RWPE1 (cell line): ENCODE data around the gene AMDHD2.

Experiments
- CTCF ChIA-PET: fragments of 350-600 bp; sonication (Branson Sonifier 250); formaldehyde crosslinking; extraction: SDS; loops from one replicate; lab custom pipeline; 2021; lab: Yijun Ruan, JAX
- POLR2A ChIA-PET: fragments of 400-600 bp; formaldehyde crosslinking; extraction: SDS; loops from one replicate; lab custom pipeline; 2020; ENCODE audit warnings: antibody characterized with exemption; ENCODE audit not compliant: low non-redundant PET; lab: Yijun Ruan, JAX
- DNase-seq: peaks from one replicate; pipeline ENCODE4 v3.0.0; 2012; ENCODE audit warnings: low spot score
- H3K27ac ChIP-seq: fragments of 450-650 bp; 2 replicates; pipeline ENCODE4 v1.5.1; 2017
- TF ChIP-seq, protein P1 (sequence below): fragments of 450-650 bp; conservative IDR thresholded peaks from 2 replicates; pipeline ENCODE4 v1.5.1; 2017; ENCODE audit warnings: low read depth, mild to moderate bottlenecking

The AMDHD2 gene

DNA sequence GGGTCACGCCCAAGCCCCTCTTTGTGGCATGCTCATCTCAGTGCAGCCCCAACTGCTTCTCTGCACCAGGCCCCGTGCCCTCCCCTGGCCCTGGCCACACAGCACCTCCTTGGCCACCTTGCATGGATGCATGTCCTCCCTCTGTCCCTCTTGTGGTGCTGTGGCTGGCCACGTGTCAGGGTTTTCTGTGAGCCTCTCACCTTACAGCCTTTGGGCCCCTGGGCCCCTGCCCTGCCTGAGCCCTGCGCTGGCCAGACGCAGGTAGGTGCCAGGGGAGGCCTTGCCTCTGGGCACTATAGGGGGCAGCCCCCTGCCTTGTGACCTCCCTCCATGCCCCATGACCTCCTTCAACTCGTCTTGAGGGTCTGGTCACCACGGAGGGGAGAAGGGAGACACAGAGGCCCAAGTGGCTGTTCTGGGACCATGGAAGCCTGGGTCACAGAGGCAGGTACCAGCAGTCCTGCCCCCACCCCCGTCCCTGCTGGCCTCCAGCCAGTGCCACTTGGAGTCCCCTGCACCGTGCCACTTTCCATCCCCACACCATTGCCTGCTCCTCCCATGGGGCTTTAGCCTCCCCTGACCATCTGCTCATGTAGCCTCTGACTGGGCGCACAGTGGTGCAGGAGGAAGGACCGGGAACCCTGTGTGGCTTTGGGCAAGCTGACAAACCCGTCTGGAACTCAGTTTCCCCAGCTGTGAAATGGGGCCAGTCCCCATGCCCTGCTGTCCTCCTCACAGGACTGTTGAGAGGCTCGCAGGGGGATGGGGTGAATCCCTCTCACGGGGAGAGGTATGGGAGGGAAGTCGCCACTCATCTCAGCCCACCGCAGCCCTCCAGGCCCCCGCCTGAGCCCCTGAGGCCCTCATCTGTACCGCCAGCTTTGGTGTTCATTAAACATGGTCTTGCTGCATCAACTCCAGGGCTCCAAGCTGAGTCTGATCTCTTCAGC, 17.9 kb upstream of the AMDHD2 start:
- TF ChIP-seq, protein P1, sequence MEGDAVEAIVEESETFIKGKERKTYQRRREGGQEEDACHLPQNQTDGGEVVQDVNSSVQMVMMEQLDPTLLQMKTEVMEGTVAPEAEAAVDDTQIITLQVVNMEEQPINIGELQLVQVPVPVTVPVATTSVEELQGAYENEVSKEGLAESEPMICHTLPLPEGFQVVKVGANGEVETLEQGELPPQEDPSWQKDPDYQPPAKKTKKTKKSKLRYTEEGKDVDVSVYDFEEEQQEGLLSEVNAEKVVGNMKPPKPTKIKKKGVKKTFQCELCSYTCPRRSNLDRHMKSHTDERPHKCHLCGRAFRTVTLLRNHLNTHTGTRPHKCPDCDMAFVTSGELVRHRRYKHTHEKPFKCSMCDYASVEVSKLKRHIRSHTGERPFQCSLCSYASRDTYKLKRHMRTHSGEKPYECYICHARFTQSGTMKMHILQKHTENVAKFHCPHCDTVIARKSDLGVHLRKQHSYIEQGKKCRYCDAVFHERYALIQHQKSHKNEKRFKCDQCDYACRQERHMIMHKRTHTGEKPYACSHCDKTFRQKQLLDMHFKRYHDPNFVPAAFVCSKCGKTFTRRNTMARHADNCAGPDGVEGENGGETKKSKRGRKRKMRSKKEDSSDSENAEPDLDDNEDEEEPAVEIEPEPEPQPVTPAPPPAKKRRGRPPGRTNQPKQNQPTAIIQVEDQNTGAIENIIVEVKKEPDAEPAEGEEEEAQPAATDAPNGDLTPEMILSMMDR: no peak
- POLR2A ChIA-PET: no interaction called here
- CTCF ChIA-PET: interaction anchor here (0.6 to 2.5 kb wide), 13 partner anchors 8 to 1617 kb away, joined by 3 to 14 read pairs (median 5); partner anchors contain the start of genes ATP6V0C, CASKIN1, CCNF and TBC1D24
- H3K27ac ChIP-seq: peak overlapping the region; percentile 49
- DNase-seq: no peak

DNA sequence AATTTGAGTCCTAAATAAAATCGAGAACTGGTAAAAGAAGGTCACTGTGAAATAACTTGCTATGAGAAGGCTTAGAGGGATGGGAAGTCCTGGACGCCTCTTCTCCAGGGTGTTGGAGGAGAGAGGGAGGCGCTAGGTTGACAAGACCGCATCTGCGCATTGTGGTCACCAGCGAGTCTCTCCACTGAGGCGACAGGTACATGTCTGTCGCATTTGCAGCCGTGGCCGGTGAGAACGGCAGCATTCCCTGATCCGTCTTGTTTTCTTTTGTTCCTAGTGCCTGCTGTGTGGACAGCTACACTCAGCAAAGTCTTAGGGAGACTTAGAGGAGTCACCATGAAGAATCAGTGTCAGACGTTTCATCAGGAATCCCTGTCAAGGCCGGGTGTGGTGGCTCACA, 14.5 kb upstream of the AMDHD2 start:
- ChIA-PET POLR2A (no interaction called here), CTCF (interaction anchor here (0.6 kb wide), 1 partner anchor 43 kb away, joined by 4 read pairs; no protein-coding TSS in a partner anchor)
- H3K27ac ChIP-seq: no peak overlapping the region
- no peak for DNase-seq
- TF ChIP-seq, protein P1: no peak

DNA sequence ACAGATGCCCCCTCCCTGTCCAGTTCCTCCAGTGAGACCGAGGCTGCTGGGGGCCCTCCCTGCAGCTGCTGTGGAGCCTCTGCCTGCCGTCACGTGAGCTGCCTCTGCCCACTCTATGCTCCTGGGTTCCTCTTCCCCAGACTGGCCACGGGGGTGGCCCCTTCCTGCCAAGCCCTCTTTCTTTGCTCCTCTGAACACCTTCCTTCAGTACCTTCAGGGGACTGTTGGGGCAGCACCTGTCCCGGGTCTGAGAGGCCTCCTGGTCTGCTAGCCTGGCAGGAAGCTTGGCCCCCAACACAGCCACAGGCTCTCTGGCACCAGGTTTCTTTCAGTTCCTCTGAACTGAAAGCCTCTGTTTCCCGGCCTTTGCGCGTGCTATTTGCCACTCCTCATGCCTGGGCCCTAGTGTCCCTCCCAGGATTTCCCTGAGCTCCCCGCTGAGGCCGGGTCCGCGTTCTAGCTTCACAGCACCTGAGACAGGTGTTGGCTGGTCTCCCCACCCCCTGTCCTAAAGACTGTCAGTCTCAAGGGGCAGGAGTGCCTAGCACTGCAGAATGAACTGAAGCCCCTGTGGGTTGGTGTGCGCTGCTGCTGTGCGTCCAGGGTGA, 13.0 kb upstream of the AMDHD2 start:
- DNase-seq: no peak
- H3K27ac ChIP-seq: 0 out of 2 replicates have a peak overlapping the region, but pooled peaks have one; percentile 15
- POLR2A ChIA-PET: no interaction called here
- CTCF ChIA-PET: no interaction called here
- TF ChIP-seq, protein P1: no peak

DNA sequence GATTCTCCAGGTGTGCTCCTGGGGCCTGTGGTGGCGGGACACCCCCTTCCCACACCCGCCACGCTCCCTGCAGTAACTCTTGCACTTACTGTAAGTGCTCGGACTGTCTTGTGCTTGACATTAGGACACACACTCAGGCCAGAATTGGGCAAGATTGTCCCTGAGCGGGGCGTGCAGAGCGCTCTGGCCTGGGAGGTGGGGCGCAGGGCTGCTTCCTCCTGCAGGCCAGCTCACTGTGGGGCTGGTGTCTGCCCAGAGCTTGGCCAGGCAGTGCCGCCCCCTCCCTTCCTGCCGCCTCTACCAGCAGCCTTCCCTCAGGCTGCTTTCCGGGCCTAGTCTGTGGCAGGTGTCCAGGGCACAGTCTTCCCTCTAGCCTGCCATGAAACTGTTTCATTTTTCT, 12.5 kb upstream of the AMDHD2 start:
- TF ChIP-seq, protein P1: no peak
- ChIA-PET CTCF (interaction anchor here (0.6 kb wide), 1 partner anchor 684 kb away, joined by 7 read pairs; no protein-coding TSS in a partner anchor), POLR2A (no interaction called here)
- no peak for DNase-seq
- H3K27ac ChIP-seq: 0 out of 2 replicates have a peak overlapping the region, but pooled peaks have one; percentile 15

DNA sequence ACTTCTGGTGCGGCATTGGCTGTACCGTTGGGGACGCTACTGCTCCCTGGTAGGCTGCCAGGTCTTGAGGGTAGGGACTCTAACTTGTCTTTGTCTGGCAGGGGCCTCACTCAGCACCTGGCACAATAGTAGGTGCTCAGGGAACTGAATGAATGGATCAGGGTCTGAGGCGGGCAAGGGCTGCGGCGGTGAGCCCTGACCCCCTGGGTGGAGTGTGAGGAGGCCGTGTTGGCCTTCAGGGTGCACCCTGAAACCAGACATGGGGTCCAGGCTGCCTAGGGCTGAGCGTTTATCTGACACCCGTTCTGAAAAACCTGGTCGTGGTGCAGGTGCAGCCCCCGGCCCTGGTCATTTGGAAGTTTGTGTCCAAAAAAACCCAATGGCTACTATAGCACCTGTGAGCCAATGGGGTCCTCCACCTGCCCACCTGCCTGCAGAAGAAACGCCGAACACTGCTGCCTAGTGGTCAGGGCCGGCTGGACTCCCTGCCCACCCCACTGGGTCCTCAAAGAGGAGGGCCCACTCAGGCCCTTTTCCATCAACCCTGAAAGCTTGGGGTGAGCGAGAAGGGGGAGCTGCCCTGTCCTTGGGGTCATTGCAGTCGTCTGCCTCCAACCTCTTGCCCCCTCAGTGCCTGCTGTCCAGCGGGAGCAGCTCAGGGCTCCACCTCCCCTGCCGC, 11.3 kb upstream of the AMDHD2 start:
- ChIA-PET CTCF (interaction anchor here (0.7 kb wide), 1 partner anchor 99 kb away, joined by 4 read pairs; no protein-coding TSS in a partner anchor), POLR2A (no interaction called here)
- TF ChIP-seq, protein P1: no peak
- DNase-seq: no peak
- H3K27ac ChIP-seq: no peak overlapping the region
